Neural progenitor cell (in vitro differentiated cells): ENCODE measurements around the gene HSP90AB1. TPM values are rescaled to one million over a fixed set of nuclear protein-coding genes. Genes with fewer than 3 reads are reported as not detected.

Source experiments
- DNase-seq: peaks from one replicate; pipeline ENCODE4 v3.0.0-alpha.2; 2016; ENCODE audit warnings: low spot score
- H2AFZ ChIP-seq: fragments of 200-600 bp; sonication (generic); replicated peaks from 2 replicates; pipeline ENCODE4 v1.6.1; 2016; ENCODE audit warnings: antibody characterized with exemption
- H3F3A ChIP-seq: fragments of 200-600 bp; sonication (generic); 2 replicates; pipeline ENCODE4 v1.6.1; 2016; ENCODE audit warnings: antibody characterized with exemption, low read depth
- H3K27ac ChIP-seq: fragments of 200-600 bp; sonication (generic); 2 replicates; pipeline ENCODE4 v1.5.1; 2016; ENCODE audit warnings: mild to moderate bottlenecking
- H3K27me3 ChIP-seq: fragments of 200-600 bp; sonication (generic); 2 replicates; pipeline ENCODE4 v1.6.1; 2016; ENCODE audit warnings: mild to moderate bottlenecking, moderate library complexity
- H3K36me3 ChIP-seq: fragments of 200-600 bp; sonication (generic); 2 replicates; pipeline ENCODE4 v1.5.1; 2016
- H3K4me1 ChIP-seq: fragments of 200-600 bp; sonication (generic); 2 replicates; pipeline ENCODE4 v1.6.1; 2016; ENCODE audit warnings: mixed run types
- H3K4me2 ChIP-seq: fragments of 200-600 bp; sonication (generic); 2 replicates; pipeline ENCODE4 v1.6.1; 2016
- H3K4me3 ChIP-seq: fragments of 200-600 bp; sonication (generic); 2 replicates; pipeline ENCODE4 v1.5.1; 2016
- H3K79me2 ChIP-seq: fragments of 200-600 bp; sonication (generic); 2 replicates; pipeline ENCODE4 v1.6.1; 2016; ENCODE audit warnings: low read depth
- H3K9ac ChIP-seq: fragments of 200-600 bp; sonication (generic); 2 replicates; pipeline ENCODE4 v1.6.1; 2016
- H3K9me3 ChIP-seq: fragments of 200-600 bp; sonication (generic); 2 replicates; pipeline ENCODE4 v1.5.1; 2016; ENCODE audit warnings: low read depth
- H4K20me1 ChIP-seq: fragments of 200-600 bp; sonication (generic); 2 replicates; pipeline ENCODE4 v1.6.1; 2016; ENCODE audit warnings: low read depth
- H3K27ac Mint-ChIP-seq: 3 replicates; pipeline ENCODE4 v1.8.0; 2021; ENCODE audit warnings: mixed read lengths
- H3K27me3 Mint-ChIP-seq: 2 replicates; pipeline ENCODE4 v1.8.0; 2022; ENCODE audit warnings: low read depth, mild to moderate bottlenecking, inconsistent platforms, moderate library complexity, mixed read lengths; ENCODE audit not compliant: insufficient read depth
- H3K36me3 Mint-ChIP-seq: 3 replicates; pipeline ENCODE4 v1.8.0; 2021; ENCODE audit warnings: mixed read lengths
- H3K4me1 Mint-ChIP-seq: 3 replicates; pipeline ENCODE4 v1.8.0; 2021; ENCODE audit warnings: mixed read lengths
- H3K4me3 Mint-ChIP-seq: 3 replicates; pipeline ENCODE4 v1.8.0; 2021; ENCODE audit warnings: mild to moderate bottlenecking, moderate library complexity, mixed read lengths
- H3K9me3 Mint-ChIP-seq: 3 replicates; pipeline ENCODE4 v1.8.0; 2020; ENCODE audit warnings: mixed read lengths
- CTCF ChIP-seq: fragments of 200-600 bp; sonication (generic); IDR thresholded peaks from 2 replicates; pipeline ENCODE4 v1.5.1; 2017; ENCODE audit warnings: antibody characterized with exemption, mild to moderate bottlenecking
- EZH2 ChIP-seq: fragments of 200-600 bp; sonication (generic); IDR thresholded peaks from 2 replicates; pipeline ENCODE4 v1.6.1; 2017; ENCODE audit warnings: antibody characterized with exemption, mild to moderate bottlenecking, moderate library complexity
- EZH2phosphoT487 ChIP-seq: fragments of 200-600 bp; sonication (generic); IDR thresholded peaks from 2 replicates; pipeline ENCODE4 v1.6.1; 2017; ENCODE audit warnings: antibody characterized with exemption
- total RNA-seq: library from RNA; depleted of rRNA; stranded (reverse); fragments of >200 nt; gene quantifications from 2 replicates; pipeline ENCODE4 v1.2.3, GENCODE V29; 2015; ENCODE audit warnings: low replicate concordance

Gene HSP90AB1
- total RNA-seq, 1 donor from 2014 or later: 2,068 TPM

- Histone ChIP-seq H3K79me2 (peaks cover 46% of the 10 kb centered on the region), H3K9me3 (no peaks in the 10 kb centered on the region), H3K27ac (peak overlapping the region; percentile 82), H2AFZ (peak overlapping the region; percentile 84), H3K9ac (peak overlapping the region; percentile 43), H3F3A (peaks cover 60% of the 10 kb centered on the region), H3K27me3 (no peaks in the 10 kb centered on the region), H3K36me3 (peaks cover 18% of the 10 kb centered on the region), H3K4me2 (peak overlapping the region; percentile 81), H4K20me1 (peaks cover 41% of the 10 kb centered on the region), H3K4me3 (peak overlapping the region; percentile 95), H3K4me1 (peaks cover 31% of the 10 kb centered on the region)
- DNase-seq: peak; percentile 95
- no peaks in the 10 kb centered on the region for H3K9me3 Mint-ChIP-seq
- H3K36me3 Mint-ChIP-seq: peaks cover 27% of the 10 kb centered on the region
- peak overlapping the region; percentile 99 for H3K4me3 Mint-ChIP-seq
- H3K4me1 Mint-ChIP-seq: peaks cover 34% of the 10 kb centered on the region
- TF ChIP-seq EZH2: no peak
- peak; percentile 48 for TF ChIP-seq CTCF
- peaks cover 21% of the 10 kb centered on the region for H3K27me3 Mint-ChIP-seq
- H3K27ac Mint-ChIP-seq: peak overlapping the region; percentile 97
These were observed 814 bp upstream of the HSP90AB1 start for GRCh38 chr6:44245912-44246662.

- Histone ChIP-seq H4K20me1 (peaks cover 57% of the 10 kb centered on the region), H3K4me1 (peaks cover 31% of the 10 kb centered on the region), H3K9ac (peak overlapping the region; percentile 88), H3K27me3 (no peaks in the 10 kb centered on the region), H3K27ac (peak overlapping the region; percentile 47), H3K4me2 (peak overlapping the region; percentile 81), H3K9me3 (no peaks in the 10 kb centered on the region), H3K79me2 (peaks cover 61% of the 10 kb centered on the region), H3K4me3 (peak overlapping the region; percentile 95), H2AFZ (no peak overlapping the region), H3F3A (peaks cover 71% of the 10 kb centered on the region), H3K36me3 (peaks cover 30% of the 10 kb centered on the region)
- Mint-ChIP-seq H3K27me3 (peaks cover 25% of the 10 kb centered on the region), H3K36me3 (peaks cover 38% of the 10 kb centered on the region), H3K27ac (peak overlapping the region; percentile 97), H3K9me3 (no peaks in the 10 kb centered on the region), H3K4me1 (peaks cover 36% of the 10 kb centered on the region), H3K4me3 (peak overlapping the region; percentile 99)
- peak; percentile 63 for DNase-seq
- TF ChIP-seq CTCF (no peak), EZH2phosphoT487 (no peak), EZH2 (no peak)
These were observed 719 bp downstream of the HSP90AB1 start for GRCh38 chr6:44247338-44248302.

- peaks cover 66% of the 10 kb centered on the region for H4K20me1 ChIP-seq
- Mint-ChIP-seq H3K36me3 (peaks cover 47% of the 10 kb centered on the region), H3K4me3 (peak overlapping the region; percentile 99), H3K27ac (peak overlapping the region; percentile 11), H3K9me3 (no peaks in the 10 kb centered on the region), H3K4me1 (peaks cover 38% of the 10 kb centered on the region), H3K27me3 (peaks cover 25% of the 10 kb centered on the region)
- DNase-seq: no peak
- H2AFZ ChIP-seq: no peak overlapping the region
- peak overlapping the region; percentile 35 for H3K27ac ChIP-seq
- H3K27me3 ChIP-seq: no peaks in the 10 kb centered on the region
- peaks cover 30% of the 10 kb centered on the region for H3K36me3 ChIP-seq
- peaks cover 69% of the 10 kb centered on the region for H3K79me2 ChIP-seq
- peaks cover 74% of the 10 kb centered on the region for H3F3A ChIP-seq
- TF ChIP-seq EZH2phosphoT487: no peak
- TF ChIP-seq CTCF: no peak
- no peak for TF ChIP-seq EZH2
- H3K4me3 ChIP-seq: peak overlapping the region; percentile 95
- H3K4me1 ChIP-seq: peaks cover 31% of the 10 kb centered on the region
- H3K9me3 ChIP-seq: no peaks in the 10 kb centered on the region
- H3K4me2 ChIP-seq: peak overlapping the region; percentile 81
- H3K9ac ChIP-seq: peak overlapping the region; percentile 88
These were observed 1.7 kb downstream of the HSP90AB1 start for GRCh38 chr6:44248579-44248978.
